ENCODE data around the gene VWA3B.
"Not testable (repeated sequence)": the region's sequence is repeated elsewhere in the genome, so short reads cannot be mapped to it uniquely, and the experiment has no call there.

The VWA3B gene

DNA sequence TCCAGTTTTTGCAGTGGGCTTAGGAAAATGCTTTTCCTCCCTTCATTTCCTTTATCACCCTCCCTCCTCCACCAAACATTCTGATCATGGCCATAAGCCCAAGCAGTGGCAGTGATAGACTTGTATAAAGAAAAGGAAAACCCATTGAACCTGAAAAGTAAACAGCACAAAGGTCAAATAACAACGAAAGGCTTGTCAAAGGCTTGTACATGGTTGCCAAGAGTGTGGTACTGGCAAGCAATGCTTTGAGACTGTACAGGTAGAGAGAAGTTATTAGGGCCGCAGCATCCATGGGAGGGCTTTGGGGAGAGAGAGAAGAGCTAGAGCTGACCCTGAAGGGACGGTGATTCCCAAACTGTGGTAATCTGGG is 2.1 kb upstream of the VWA3B start:
- in situ Hi-C loops (cut with HindIII; ENCODE audit: low sequenced_read_pairs) = no loop called here

DNA sequence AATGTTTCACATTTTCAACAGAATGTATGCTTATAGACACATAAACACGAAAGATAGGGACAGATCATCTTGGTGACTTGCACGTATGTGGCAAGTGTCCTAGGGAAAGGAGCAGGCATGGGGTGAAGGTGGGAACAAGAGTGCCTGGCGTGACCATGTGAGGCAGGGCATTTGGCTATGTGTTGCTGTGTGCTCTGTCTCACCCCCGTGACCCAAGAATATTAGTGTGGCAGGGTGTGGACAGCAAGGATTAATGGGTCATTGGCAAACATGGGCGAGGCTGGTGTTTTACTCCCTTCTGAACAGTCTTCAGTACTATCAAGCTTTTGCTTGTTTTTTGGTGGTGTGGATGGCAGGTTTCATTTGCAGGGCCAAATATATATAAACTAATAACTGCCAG is 1.3 kb upstream of the VWA3B start:
- in situ Hi-C loops (cut with HindIII; ENCODE audit: low sequenced_read_pairs) = no loop called here

DNA sequence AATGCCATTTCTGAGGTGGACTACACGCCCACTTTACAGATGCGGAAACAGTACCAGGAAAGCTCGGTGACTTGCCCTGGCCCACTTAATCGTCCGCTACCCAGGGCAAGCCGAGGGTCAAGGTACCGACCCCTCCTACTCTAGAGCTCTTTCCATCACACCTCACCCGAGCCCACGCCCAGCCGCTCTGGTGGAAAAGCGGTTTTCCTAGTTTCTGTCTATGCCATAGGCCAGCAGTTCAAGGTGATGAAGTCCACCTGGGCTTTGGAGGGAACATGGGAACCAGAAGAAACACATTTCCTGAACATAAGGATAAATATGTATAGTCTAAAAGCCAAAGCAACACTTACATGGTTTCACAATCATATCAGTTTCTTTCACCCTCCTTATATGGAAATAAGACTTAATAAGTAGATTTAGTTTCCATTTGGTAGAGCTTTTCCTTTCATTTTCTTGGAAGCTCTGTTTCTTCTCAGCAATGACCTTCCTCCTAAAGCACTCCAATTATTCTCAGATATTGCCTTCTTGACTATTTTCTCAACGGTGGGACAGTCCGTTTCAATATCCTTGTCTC is 567 bp downstream of the VWA3B start:
- in situ Hi-C loops (cut with HindIII; ENCODE audit: low sequenced_read_pairs) = no loop called here

DNA sequence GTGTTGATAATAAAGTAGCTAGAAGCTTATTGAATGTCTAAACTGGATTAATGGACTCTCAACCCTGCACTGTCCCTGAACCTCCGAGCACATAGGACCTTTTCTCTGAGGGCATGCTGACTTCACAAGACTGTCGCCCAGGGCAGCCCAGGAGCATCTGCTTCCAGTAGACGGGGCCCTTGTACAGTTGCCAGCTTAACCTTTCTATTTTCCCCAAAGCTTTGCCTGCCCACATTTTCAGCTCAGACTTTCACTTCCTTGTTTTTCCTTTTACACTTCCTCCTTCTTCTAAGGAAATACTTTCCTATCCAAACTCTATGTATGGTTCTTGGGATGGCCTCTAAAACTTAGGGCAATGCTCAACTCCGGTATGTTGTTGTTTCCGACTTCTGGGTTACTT is 1.3 kb downstream of the VWA3B start:
- in situ Hi-C loops (cut with HindIII; ENCODE audit: low sequenced_read_pairs) = no loop called here

DNA sequence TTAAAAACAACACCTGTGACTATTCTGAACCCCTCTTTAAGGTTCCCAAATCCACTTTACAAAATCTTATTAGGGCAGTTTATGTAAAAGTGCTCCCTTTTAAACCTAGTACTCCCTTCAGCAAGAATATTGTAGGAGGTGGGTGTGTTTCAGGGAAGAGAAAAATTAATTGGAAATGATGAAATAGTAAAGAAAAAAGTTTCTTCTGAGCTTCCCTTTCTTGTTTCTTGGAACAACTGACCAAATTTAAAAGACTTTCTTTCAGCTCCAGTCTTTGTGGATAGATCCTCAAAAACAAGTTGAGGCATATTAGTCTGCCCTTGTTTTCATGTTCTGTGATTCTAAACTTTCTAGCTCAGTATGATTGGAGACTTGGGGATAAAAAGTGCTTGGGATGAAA is 3.0 kb downstream of the VWA3B start:
- in situ Hi-C loops (cut with HindIII; ENCODE audit: low sequenced_read_pairs) = no loop called here

DNA sequence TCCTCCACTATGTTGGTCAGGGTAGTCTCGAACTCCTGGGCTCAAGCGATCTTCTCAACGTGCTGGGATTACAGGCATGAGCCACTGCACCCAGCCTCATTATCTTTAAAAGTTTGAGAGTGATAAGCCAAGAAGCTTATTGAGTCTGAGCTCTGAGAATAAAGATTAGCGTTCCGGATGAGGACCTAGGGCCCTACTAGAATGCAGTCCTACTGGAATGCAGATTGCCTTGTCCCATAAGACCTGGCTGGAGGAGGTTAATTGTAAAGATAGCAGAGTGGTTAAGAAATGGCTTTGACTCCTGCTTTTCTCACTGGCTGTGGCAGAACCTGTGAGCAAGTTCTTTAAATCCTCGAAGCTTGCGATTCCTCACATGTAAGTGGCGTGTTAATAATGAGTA is 4.0 kb downstream of the VWA3B start:
- in situ Hi-C loops (cut with HindIII; ENCODE audit: low sequenced_read_pairs) = no loop called here

DNA sequence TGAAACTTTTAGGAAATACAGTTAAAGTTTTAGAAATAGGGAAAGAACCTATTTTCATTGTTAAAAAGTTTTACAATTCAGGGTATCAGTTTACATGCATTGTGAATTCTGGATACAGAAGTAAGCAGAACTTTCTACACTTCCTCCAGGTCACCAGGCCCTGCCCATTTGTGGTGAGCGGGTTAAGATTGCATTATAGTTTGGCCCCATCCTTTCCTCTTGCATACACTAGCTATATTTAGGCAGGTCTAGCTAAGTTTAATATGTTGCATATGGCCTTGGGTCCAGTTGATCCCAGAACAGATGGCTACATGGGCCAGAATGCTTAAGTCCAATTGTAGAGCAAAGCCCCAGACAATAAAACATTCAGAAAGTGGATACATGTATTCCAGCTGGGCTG is 4.8 kb downstream of the VWA3B start:
- in situ Hi-C loops (cut with HindIII; ENCODE audit: low sequenced_read_pairs) = no loop called here

DNA sequence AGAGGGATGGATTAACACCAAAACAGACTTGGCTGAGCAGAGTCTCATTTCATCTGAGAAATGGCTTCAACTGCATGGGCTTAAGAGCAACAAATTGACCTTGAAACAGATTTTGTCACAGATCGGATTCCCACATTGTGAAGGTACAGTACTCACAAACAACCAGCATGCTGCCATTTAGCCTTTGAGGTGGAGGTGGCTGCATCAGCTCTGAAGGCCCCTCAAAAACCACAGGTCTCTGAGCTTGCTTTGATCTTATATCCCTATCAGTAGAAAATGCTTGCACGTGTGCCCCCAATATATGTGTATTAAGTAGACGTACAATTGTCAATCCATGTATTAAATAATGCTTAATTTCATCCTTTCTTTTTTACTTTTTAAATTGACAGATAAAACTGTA is 6.2 kb downstream of the VWA3B start:
- in situ Hi-C loops (cut with HindIII; ENCODE audit: low sequenced_read_pairs) = no loop called here

DNA sequence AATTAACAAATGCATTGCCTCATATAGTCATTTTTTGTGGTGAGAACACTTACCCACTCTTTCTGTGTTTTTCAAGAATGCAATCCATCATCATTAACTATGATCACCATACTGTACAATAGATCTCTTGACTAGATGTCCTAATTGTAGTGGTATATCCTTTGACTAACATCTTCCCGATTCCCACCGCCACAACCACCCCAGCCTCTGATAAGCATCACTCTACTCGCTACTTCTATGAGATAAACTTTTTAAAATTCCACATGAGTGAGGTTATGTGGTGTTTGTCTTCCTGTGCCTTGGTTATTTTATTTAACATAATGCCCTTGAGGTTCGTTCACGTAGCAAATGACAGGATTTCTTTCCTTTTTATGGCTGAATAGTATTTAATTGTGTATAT is 6.6 kb downstream of the VWA3B start:
- in situ Hi-C loops (cut with HindIII; ENCODE audit: low sequenced_read_pairs) = no loop called here

DNA sequence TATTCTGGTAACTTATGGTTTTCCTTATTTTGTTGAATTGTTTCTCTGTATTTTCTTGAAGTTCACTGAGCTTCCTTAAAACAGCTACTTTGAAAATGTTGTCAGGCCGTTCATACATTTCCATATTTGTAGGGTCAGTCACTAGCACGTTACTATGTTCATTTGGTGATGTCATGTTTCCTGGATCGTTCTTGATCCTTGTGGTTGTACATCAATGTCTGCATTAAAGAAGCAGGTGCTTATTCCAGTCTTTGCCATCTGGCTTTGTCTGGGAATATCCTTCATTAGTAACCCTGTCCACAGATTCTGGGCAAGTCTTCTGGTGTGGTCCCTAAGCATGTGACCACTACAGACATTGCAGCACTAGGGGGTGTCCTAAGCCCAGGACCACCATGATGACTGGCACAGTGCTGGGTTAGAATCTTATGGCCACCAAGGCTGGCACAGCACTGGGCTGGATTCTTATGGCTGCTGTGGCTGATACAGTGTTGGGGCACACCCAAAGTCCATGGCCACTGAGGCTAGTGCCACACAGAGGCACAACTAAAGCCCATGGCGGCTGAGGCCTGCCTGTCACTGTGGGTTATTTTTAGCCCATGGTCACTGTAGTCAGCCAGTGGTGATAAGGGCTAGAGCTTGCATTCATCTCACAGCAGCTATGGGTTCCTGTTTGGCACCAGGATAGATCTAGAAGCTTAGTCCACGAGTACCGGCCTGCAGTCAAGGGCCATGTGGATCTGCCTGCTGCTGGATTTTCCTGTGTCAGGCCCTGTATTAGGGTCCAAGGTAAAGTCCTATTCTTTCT is 13.2 kb downstream of the VWA3B start:
- in situ Hi-C loops (cut with HindIII; ENCODE audit: low sequenced_read_pairs) = no loop called here

DNA sequence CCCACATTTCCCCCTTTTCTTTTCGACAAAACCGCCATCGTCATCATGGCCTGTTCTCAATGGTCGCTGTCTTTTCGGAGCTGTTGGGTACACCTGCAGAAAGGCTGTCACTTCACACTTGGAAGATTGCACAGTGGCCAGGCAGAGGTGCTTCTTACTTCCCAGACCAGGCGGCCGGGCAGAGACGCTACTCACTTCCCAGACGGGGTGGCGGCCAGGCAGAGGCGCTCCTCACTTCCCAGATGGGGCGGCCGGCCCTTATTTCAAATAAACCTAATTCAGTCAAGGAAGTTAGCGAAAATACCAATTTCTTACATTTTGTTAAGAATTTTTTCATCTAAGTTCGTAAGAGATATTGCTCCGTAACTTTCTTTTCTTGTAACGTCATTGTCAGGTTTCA is 15.3 kb downstream of the VWA3B start:
- in situ Hi-C loops (cut with HindIII; ENCODE audit: low sequenced_read_pairs) = not testable (repeated sequence)

DNA sequence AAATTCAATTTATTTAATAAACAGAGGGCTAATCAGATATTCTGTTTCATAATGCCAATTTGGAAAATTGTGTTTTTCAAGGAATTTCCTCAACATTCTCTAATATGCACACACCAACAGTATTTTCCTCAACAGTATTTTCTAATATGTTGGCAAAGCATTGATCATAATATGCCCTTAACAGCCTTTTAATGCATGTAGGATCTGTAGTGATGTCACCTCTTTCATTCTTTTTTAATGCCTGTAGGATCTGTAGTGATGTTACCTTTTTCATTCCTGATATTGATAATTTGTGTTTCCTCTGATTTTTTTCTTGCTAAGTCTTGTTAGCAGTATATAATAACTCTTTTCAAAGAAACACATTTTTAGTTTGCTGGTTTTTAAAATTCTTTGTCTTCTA is 15.9 kb downstream of the VWA3B start:
- in situ Hi-C loops (cut with HindIII; ENCODE audit: low sequenced_read_pairs) = no loop called here

DNA sequence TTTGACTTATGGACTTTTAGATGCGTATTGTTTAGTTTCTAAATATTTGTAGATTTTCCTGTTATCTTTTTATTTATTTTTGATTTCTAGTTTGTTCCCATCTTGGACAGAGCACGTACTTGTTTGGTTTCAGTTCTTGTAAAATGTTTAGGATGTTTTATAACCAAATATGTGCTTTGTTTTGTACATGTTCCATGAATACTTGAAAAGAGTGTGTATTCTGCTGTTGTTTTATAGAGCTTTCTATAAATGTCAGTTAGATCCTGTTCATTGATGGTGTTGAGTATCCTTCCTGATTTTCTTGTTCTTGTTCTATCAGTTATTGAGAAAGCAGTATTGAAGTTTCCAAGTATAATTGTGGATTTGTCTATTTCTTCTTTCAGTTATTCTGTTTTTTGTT is 21.1 kb downstream of the VWA3B start:
- in situ Hi-C loops (cut with HindIII; ENCODE audit: low sequenced_read_pairs) = no loop called here

DNA sequence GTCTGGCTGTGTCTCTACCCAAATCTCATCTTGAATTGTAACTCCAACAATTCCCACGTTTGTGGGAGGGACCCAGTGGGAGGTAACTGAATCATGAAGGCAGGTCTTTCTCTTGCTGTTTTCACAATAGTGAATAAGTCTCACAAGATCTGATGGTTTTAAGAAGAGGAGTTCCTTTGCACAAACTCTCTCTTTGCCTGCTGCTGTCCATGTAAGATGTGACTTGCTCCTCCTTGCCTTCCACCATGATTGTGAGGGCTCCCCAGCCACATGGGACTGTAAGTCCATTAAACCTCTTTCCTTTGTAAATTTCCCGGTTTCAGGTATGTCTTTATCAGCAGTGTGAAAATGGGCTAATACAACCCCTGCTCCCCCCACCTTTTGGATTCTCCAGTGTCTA is 23.8 kb downstream of the VWA3B start:
- in situ Hi-C loops (cut with HindIII; ENCODE audit: low sequenced_read_pairs) = no loop called here

DNA sequence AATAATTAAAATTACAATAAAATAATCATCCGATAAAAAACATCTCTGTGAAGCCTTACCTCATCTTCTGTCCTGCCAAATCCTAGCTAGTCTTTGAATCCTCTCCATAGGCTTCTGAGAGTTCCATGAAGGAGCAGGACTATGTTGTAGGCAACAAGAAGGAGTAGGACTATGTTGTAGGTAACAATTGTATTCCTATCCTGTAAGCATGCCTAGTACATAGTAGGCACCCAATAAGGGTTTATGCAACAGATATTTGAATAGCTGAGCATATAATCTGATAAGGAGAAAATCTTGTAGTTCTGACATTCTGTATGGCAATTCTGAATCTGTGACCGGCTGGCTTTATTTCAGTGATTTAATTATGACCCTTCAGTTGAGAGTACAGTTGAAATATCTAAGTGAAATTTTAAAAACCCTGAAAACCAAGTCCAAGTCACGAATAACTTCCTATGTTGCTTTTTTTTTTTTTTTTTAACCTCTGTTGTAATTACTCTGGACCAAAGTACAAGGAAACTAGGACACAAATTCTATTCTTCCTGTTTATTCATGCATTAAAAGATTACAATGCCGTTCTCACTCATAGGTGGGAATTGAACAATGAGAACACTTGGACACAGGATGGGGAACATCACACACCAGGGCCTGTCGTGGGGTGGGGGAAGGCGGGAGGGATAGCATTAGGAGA is 27.8 kb downstream of the VWA3B start:
- in situ Hi-C loops (cut with HindIII; ENCODE audit: low sequenced_read_pairs) = no loop called here

DNA sequence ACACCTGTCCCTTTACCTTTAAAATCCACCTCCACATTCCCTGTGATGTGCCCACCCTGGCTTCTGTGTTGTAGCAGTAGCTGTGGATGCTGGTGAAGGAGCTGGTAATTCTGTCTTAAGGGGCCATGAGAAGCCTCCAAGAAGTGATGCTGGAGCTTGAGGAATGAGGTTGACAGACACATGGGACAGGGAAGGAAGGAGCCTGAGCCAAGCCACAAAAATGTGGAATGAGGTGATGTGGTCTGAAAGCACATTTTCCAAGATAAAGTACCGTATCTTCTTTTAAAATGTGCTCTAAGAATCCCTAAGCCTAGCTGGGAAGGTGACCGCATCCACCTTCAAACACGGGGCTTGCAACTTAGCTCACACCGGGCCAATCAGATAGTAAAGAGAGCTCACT is 31.2 kb downstream of the VWA3B start:
- in situ Hi-C loops (cut with HindIII; ENCODE audit: low sequenced_read_pairs) = no loop called here

DNA sequence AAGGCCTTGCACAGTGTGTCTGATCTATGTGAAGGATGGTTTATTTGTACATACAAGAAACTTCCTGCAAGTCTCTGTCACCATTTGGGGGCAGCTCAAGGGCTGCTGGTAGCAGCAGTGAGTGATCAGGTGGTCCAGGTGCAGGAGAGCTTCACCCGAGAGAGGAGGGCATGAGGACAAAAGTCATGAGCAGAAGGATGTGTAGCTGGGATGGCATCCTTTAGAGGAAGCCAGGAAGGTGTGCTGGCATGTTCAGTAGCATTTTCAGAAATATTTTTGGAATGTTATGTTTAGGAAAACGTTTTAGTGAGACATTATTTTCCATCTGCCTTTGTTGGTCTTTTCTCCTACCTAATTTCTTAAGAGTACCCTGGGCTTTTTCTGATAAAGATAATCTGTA is 31.9 kb downstream of the VWA3B start:
- in situ Hi-C loops (cut with HindIII; ENCODE audit: low sequenced_read_pairs) = no loop called here

DNA sequence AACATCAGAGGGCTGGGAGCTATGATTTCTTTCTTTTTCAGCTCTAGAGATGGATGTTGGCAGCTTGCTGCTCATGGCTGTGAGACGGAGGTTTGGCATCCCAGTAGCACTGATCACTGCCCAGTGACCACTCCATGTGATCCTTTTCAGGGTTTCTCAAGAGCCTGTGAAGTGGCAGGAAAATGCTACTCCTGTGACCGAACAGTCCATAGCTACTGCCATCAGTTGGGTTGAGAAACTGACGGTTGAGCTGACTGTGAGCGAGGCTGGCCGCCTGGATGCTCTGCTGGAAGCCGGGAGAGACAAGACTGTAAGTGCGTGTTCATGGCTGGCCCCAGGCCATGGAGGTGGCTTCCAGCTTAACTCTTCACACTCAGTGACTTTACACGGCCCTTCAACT is 34.2 kb downstream of the VWA3B start:
- in situ Hi-C loops (cut with HindIII; ENCODE audit: low sequenced_read_pairs) = no loop called here

DNA sequence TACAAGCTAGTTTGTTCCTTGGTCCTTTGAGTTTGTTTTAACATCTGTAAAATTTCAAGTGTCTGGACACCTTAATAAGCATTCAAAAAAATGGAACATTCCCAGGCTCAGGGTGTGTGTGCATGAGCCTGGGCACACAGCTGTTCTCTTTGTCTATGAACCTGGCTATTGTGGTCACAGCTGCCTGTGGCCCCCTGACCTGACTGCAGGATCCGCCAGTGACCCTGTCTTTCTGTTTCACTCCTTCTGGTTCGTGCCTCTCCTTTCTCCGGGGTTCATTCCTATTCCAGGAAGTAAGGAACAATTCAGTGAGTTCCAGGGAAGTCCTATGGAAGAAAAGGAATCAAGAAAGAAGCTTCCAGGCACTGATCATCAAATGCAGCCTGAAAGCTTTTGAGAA is 35.6 kb downstream of the VWA3B start:
- in situ Hi-C loops (cut with HindIII; ENCODE audit: low sequenced_read_pairs) = no loop called here

DNA sequence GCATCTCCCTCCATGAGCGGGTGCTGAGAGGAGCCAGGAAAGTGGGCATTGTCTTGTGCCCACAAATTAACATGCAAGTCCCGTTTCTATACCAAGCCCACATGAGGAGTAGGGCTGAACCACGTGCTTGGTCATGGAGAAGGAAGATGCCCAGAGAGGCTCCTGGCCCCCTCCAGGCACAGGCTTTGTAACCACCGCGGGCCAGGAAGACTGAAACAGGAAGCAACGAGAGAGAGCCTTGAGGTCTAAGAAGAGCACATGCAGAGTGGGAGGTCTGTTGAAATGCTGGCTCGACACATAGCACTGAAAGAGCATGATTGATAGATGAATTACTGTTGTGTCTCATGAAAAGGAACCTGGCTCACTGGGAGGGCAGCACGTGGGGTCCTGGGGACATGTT is 36.3 kb downstream of the VWA3B start:
- in situ Hi-C loops (cut with HindIII; ENCODE audit: low sequenced_read_pairs) = no loop called here

DNA sequence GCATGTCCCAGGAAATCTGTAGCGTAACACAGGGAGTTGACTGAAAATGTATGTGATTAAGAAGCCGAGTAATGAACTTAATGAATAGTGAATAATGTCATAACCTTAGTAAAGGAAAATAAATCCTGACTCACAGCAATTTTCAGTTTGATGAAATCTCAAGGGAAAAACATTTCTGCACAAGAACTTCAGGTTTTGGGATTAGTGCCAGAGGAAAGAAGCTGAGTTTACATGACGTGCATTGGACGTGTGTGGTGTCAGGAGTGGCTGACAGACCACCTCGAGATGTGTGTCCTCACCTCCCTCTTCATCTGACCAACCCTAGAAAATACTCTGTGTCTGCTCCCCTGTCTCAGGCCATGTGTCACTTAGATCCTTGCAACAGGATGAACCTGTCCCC is 39.1 kb downstream of the VWA3B start:
- in situ Hi-C loops (cut with HindIII; ENCODE audit: low sequenced_read_pairs) = no loop called here

DNA sequence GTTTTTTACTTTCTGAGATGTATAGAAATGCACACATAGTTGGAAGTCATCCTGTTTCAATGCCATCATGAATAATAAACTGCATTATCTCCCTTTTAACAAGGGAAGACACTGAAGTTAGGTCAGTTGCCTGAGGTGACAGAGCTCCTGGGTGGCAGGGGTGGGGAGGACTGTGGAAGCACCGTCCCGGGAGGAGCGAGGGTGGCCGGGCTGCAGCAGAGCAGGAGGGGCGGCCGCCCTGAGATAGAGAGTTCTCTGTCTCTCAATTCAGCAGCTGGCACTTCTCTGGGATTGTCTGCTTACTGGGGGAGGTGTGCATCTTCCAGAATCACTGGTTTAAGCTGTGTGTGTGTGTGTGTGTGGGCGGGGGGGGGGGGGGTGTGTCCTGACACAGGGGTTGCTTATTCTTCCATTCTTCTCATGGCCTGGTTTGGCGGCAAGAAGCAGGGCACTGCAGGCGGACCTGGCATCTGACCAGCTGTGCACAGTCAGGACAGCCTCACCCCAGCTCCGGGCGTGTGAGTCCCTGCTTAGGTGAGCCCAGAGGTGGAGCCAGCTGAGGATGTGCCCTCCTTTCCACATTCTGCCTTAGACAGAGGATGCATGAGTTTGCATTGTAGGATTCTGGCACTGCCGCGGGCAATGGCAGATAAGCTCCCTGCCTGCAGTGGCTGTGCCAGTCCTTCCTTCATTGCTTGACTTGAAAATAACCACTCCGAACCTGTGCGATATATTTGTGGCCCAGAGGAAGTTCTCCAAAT is 40.4 kb downstream of the VWA3B start:
- in situ Hi-C loops (cut with HindIII; ENCODE audit: low sequenced_read_pairs) = no loop called here

Data from DLD1 (cell line).